ENCODE data around the gene ERC1.

The ERC1 gene

DNA sequence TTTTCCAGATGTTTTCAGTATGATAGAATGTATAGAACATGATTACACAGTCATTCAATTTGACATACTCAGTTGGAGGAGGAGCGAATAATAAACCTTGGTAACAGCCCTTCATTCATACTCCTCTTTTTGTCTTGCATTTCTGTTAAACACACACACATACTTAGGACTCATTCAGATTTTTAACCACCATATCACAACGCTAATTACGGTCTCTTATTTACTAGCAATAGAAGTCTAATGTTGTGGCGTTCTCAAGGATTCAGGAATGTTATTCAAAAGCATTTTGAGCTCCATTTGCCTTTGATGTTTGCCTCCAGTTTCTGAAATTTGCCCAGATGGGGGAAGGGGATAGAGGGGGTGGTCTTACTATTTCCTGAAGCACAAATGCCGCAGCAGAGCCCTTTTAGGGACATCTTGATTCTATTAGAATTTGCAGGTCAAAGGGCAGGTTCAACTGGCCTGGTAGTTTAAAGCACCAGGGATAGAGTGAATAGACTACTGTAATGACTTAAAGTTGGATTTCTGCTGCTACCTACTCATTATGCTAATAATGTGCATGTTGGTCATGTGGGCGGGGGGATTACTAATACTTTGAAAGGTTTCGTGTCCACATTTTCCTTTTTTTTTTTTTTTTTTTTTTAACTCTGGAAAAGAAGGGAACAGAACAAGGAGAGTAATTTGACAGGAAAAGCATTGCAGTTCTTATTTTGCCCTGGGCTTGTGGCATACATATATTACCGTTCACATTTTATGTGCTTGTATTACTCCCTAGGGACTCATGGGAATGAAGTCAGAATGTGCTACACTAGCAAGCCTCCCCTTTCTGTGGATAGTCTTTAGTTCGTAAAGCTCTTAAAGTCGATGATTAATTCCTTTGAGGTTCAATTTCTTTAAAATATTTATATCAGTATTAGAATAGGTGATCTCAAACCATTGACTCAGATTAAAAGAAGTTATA lies 376.6 kb downstream of the ERC1 start:
- no peak for DNase-seq

DNA sequence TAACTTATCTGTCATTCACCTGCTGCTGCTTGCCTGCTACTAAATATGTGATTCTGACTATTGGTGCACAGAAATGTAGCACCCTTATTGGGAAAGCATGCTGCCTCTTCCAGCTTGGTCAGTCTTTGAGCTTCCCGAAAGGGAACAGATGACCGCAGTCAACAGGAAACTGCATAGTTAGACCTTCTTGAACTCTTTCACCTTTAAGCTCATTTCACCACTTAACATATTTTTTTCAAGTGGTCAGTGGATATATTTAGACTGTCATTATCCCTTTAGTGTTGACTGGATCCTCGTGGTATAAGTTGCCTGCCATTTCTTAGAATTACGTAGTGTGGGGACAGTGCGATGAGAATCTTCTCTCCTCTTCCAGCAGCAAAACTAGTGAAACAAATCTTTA lies 378.4 kb downstream of the ERC1 start:
- no peak for DNase-seq

DNA sequence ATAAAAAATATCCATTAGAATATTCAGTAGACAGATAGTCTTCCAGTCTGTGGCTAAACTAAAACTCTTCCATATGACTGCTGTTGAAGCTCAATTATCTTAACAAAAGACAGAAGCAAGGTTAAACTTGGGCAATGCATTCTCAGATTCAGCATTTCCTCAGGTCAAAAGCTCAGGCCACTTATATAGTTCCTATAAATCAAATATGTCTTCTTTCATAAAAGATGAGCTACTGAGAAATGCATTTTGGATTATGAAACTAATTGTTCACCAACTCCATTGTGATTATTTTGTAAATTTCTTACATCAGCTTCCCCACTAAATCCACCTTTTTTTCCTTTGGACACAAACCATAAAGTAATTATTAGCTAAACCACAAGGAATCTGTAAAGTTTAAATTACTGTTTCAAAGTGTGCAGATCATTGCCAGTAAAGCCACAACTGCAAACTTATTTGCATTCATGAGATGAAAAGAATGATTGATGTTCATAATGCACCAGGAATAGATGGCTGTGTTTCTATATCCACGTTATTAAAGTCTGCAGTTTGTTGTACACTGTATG lies 379.0 kb downstream of the ERC1 start:
- no peak for DNase-seq

DNA sequence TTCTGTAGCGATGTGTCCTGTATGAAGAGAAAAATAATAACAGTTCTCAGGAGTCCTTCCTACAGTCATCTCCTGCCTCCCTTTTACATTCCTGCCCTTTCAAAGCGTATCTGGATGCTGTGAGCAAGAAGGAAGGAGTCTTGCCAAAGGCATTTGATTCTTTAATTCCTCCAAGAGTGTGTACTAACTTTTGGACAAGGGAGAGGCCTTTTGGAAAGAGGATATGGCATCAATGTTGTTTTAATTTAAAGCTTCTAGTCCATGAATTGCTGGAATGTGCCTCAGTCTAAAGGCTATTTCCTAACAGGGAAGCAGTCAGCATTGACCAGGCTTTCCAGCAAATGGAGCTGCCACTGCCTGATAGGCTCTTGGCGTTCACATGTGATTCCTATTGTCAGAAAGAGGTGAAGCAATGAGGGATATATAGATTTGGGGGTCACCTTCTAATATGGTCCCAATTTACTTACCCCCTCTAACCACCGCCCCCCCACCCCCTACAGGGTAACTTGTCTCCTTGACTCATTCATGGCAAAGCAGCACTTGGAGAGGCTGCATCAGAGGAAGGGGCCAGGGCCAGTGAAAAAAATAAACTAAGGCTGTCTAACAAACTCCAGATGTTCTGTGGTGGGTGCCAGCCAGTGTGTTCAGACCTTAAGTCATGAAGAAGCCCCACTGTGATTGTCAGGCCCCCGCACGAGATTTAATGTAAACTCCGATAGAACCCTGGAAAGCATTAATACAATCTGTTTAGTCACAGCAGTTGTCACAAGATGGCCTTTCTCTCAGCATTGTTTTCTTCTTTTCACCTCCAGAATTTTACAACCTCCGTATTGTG lies 383.1 kb downstream of the ERC1 start:
- DNase-seq: no peak

DNA sequence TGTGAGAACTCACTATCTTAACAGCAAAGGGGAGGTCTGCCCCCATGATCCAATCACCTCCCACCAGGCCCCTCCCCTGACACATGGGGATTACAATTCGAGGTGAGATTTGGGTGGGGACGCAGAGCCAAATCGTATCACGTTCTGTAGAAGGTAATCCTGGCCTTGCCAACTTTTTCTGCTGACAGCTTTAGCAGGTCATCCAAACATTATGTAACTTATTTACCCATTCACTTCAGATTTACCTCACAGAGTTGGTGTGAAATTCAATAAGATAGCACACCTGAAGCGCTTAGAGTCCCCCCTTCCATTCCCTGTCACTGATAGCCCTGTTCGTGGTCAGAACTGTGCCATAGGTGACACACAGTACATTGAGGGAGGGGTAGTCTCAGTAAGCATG lies 384.3 kb downstream of the ERC1 start:
- DNase-seq: no peak

DNA sequence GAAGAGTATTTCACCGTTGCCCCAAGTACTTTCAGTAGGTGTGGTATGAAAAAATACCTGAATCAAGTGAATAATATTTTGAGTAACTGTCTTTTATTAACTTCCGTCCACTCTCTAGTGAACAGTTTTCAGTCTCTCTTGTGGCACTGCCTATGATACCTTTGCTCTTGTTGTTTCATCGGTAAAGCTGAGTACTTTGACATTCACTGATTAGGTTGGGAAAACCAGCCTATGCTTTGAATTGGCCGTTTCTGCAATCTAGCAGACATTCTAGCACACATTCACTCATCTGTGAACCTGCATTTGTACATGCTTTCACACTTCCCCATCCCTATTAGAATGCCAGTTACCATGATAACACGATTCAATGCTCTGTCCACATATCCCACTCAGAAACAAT lies 386.1 kb downstream of the ERC1 start:
- no peak for DNase-seq

DNA sequence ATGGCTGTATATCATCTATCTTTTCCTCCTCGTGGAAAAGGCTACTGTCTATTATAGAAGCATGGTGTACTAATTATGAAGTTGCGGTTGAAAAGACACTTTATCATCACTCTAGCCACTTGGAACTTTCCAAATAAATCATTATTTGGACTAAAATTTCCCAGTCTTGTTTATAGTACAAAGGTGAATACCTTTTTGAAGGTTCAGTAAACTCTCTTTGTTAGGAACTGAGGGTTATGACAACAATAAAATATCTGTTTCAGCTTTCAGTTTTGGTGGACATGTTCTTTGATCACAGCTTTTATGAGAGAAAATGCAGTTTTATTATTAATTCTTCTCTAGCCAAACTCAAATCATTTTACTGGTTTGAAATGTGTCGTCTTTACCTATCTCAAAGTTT lies 386.7 kb downstream of the ERC1 start:
- DNase-seq: no peak

DNA sequence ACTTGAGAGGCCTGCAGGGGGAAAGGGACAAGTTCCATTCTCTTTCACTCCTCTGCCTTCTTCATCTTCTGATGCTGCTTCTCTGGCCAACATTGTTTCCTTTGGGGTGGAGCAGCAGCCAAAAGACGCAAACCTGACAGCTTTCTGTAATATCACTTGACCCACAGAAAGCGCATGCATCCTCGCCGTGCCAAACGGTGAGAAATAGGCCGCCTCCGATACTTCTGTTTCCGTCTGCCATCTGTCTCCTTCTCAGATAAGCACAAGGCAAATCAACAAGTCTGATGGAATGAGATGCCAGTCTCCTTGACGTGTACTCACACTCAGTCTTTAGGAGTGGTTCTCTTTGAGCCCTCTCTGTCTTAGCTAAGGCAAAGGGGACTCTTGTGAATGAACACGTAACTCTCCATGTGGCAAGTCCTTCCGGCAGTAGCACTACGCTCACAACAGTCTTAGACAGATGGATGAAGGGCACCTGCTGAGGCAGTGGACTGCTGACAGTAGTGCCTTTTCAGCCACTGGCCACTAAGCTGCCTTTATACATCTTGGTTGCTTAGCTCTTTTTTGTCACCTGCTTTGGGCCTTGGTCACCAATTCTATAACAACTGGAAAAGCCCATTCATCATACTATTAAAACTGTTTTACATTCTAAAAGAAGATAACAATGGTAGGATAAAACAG lies 389.3 kb downstream of the ERC1 start:
- DNase-seq: no peak

DNA sequence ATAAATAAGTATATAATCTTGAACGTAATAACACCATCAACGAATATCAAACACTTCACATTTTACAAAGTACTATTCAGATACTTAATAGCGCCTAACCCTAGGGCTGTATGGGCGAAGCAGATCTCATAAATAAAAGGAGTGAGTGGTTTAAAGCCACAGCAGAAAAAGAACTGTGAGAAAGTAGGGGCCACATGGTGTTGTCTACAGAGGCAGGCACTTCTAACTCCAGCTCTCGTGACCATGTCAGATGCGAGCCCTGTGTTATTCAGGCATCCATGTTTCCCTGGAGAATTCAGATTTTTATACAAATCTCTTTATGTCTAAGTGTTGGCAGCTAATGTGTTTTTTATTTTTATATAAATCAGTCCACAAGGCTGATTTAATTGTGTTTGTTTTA lies 391.1 kb downstream of the ERC1 start:
- no peak for DNase-seq

DNA sequence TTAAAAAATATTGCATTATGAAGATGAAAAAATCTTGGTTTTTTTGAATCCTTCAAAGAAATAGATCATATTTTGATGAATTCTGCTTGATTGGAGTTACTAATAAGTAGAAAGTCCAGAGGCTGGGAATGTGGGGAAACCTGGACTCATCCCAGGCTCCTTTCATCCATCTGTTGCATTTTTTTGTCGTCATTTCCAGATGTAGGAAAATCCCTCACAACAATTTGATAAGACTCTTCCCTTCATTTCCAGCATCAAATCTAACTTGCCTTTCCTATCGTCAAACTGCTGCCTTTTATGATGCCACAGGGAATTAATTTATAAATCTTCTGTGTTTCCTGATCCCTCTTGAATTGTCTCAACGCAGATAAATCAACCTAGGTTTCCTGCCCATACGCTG lies 391.8 kb downstream of the ERC1 start:
- DNase-seq: no peak

DNA sequence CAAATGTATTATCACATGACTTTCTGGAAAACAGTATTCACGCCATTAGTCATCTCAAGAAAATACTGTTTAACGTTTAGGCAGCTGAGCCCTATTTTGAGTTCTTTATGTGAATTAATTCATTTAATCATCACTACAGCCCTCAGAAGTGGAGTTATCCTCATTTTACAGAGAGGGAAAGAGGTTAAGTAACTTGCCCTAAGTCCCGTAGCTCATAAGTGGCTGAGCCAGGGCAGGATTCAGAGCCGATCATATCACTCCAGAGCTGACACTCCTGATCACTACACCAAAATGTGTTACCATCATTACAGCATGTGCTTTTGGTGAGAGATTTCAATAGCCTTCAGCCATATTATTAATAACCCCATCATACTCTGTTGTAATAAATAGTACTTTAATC lies 392.7 kb downstream of the ERC1 start:
- no peak for DNase-seq

DNA sequence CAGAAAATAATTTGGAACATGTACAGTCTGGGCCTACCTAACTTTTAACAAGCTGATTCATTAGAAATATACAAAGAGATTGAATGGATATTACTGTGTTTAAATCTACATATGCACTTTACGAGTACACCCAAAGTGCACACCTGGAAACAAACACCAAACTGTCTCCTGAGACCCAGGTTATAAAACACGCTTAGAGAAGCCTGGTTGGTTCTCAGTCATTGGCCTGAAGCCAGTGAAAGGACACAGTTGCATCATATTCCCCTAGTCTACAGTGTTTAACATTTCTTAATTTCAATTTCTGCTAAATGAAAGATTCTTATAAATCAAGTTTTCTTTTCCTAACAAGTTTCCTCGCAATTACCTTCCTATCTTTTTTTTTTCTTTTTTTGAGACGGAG lies 393.9 kb downstream of the ERC1 start:
- no peak for DNase-seq

DNA sequence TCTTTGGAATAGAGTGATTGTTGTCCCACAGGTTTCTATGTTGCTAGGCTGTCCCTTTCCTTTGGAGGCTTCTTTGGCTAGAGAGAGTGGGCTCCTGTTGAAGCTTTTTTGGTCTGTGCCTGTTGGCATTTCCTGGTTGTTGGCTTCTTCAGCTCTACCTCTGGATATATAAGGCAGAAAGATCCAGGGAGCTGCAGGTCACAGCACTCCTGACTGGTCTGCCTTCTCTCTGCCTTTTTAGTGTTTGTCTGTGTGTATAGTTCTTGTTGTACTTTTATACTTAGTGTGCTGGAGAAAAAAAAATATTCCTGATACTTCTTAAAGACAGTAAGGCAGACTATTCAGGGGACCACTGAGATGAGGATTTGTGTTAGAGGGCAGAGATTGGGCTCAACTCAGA lies 400.7 kb downstream of the ERC1 start:
- DNase-seq: no peak

DNA sequence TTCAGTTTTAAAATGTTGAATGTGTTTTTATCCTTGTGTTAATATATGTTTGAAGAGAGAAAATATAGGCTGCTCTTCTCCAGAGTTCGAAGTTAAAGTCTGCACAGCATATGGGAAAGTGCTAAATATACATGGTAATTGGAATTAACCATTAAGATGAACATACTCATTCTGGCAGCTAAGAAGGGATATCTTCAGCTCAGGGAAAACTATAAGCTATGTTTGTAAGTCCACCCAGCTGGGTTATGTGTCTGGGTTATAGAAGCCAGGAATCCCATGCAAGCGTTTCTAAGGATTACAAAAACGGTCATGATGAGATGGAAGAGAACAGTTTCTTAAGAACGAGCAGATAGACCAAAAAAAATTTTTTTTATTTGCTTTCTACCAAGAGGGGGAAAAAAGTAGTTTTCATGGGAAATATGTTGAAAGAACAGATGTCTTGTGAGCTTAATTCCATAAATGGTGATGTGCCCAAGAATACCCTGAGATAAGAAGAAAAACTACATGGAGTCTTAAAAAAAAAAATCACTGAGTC lies 404.5 kb downstream of the ERC1 start:
- no peak for DNase-seq

DNA sequence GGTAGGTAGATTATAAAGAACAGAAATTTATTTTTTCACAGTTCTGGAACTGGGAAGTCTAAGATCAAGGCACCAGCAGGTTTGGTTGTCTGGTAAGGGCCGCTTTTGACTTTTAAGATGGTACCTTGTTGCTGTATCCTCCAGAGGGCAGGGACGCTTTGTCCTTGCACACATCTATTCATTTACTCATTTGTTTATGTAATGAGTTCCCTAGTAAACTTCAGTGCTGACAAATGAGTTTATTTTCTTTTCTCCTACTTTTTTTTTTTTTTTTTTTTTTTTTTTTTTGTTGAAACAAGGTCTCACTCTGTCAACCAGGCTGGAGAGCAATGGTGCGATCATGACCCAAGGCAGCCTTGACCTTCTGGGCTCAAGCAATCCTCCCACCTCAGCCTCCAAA lies 407.6 kb downstream of the ERC1 start:
- no peak for DNase-seq

DNA sequence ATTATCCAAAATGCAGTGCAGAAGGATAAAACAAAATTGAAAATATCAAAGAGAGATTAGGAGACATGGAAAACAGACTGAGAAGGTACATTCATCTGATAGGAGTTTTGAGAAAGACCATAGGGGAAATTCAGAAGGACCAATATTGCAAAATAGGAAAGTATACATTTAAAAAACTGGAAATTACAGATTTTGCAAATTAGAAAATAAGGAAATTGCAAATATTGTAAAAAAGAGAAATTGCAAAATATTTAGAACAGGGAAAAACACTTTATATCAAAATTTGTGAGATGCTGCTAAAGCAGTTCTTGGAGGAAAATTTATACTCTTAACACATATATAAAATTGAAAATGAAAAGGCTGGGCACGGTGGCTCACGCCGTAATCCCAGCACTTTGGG lies 410.9 kb downstream of the ERC1 start:
- no peak for DNase-seq

DNA sequence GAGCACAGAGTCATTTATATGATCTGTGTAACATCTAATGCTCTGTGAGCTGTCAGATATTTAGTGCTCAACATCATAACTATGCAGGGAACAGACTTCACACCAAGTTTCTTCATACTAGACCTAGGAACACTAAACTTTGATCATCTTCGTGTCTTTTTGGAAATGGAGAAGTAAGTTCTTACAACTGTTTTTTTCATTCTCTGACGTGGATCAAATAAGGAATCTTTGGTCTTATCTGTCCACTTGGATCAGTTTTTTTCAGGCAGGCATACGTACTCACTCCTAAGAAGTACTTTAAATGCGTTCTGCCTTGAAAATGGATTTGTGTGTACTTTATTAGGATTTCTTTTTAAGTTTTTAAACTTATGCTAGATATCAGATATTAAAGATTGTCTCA lies 412.4 kb downstream of the ERC1 start:
- no peak for DNase-seq

DNA sequence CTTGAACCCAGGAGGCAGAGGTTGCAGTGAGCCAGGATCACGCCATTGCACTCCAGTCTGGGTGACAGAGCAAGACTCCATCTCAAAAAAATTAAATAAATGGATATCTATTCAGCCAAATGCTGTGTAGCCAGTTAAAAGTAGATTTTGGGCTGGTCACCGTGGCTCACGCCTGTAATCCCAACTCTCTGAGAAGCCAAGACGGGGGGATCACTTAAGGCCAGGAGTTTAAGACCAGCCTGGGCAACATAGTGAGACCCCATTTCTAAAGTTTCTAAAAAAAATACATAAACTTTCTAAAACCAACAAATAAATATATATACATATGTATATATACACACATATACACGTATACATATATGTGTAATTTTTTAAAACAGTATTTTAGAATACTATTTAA lies 414.6 kb downstream of the ERC1 start:
- no peak for DNase-seq

DNA sequence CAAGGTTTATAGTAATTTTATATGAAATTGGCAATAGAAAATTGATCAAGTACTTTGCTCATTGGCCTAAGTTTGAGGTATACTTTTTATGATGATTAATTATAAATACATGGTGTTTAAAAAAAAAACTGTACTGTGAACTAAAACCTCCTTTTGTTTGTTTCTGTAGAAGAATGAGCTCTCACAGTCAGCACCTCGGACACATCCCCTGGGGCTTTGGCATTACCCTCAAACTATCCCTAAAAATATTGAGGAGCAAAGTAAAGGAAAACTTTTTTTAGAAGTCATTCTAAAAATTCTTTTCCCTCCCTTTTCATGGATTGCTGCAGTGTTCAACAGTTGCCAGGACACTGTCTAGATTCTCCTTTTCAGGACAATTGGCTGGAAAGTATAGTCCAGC lies 419.8 kb downstream of the ERC1 start:
- no peak for DNase-seq

DNA sequence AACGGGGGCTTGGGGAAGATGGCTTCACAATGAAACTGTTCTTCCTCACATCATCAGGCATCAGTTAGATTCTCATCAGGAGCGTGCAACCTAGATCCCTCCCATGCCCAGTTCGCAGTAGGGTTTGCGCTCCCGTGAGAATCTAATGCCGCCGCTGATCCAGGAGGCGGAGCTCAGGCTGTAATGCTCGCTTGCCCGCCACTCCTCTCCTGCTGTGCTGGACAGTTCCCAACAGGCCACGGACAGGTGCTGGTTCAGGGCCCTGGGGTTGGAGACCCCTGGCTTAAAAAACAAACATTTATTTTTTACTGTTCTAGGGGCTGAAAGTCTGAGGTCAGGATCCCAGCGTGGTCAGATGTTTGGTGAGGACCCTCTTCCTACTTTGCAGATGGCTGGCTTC lies 422.9 kb downstream of the ERC1 start:
- no peak for DNase-seq

DNA sequence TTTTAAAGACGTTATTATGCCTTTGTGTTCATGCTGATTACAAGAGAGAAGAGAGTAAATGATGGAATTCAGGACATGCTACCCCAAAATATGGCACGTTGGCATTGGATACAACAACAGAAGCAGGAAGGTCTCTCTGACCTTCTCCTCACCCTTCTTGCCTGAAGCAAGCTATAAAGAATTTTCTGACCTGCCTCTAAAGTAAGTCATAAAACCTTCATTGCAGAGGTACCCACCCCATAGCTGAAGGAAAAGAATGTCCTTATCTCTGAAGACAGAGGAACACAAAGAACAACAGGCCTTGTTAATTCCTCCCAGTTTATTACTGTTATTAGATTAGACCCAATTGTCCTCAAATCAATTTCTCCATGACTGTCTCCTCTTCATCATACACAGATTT lies 427.1 kb downstream of the ERC1 start:
- DNase-seq: no peak

DNA sequence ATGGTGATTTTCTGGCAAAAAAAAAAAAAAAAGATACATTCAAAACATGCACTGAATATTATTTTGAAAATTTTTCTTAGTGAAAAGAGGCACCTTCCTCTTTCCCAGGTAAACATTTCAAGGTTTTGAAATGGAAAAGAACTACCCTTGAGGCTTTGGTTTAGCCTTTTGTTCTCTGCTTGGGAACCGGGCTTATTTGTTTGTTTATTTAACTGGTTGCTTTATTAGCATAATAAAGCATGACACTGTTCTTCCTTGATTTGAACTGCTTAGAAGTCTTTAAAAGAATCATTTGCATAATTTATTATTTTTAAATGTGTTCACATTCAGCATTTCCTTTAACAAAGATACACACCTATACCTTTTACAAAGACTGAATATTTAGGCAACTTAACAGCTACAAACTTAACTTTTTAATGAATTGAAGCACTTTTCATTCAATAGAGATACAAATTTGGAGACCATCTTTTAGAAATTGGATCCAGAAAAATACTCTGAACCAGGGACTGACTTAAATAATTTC lies 428.9 kb downstream of the ERC1 start:
- DNase-seq: no peak

Measured in CD4-positive, alpha-beta T cell treated with Interleukin-17A for 4 hours (primary cell).